Measurements from ENCODE around the gene ARHGAP6.

The ARHGAP6 gene

GRCh38 chrX:11597479-11597878 is 68.2 kb downstream of the ARHGAP6 start:
- ATAC-seq, result no peak
- peak; percentile 40; the same call in 1 of the 2 replicates for TF ChIP-seq ISL1 (CRISPR knock-in tag; IDR thresholded peaks at IDR 0.05)
- no peak for TF ChIP-seq ESRRG (CRISPR knock-in tag; IDR thresholded peaks at IDR 0.05)
- TF ChIP-seq RARB (CRISPR knock-in tag; IDR thresholded peaks at IDR 0.05), result no peak
- TF ChIP-seq SNAI2 (CRISPR knock-in tag; IDR thresholded peaks at IDR 0.05), result no peak
- TF ChIP-seq ZNF565 (CRISPR knock-in tag; conservative IDR thresholded peaks at IDR 0.05; ENCODE audit: low read depth), result no peak
- no peak for TF ChIP-seq CSRNP3 (CRISPR knock-in tag; IDR thresholded peaks at IDR 0.05)
- TF ChIP-seq ZNF70 (CRISPR knock-in tag; IDR thresholded peaks at IDR 0.05), result no peak

GRCh38 chrX:11591723-11592346 is 73.9 kb downstream of the ARHGAP6 start:
- TF ChIP-seq ZFP30 (CRISPR knock-in tag; IDR thresholded peaks at IDR 0.05), result no peak
- no peak for TF ChIP-seq TCF4 (CRISPR knock-in tag; IDR thresholded peaks at IDR 0.05; ENCODE audit: borderline replicate concordance)
- no peak for TF ChIP-seq ARNTL (CRISPR knock-in tag; IDR thresholded peaks at IDR 0.05; ENCODE audit: borderline replicate concordance, low read depth)
- no peak for TF ChIP-seq POU6F1 (CRISPR knock-in tag; IDR thresholded peaks at IDR 0.05; ENCODE audit: borderline replicate concordance, low read depth)
- no peak for TF ChIP-seq GLIS3 (CRISPR knock-in tag; IDR thresholded peaks at IDR 0.05)
- TF ChIP-seq CSRNP3 (CRISPR knock-in tag; IDR thresholded peaks at IDR 0.05), result no peak
- no peak for TF ChIP-seq TOX (CRISPR knock-in tag; IDR thresholded peaks at IDR 0.05; ENCODE audit: borderline replicate concordance)
- TF ChIP-seq PATZ1 (CRISPR knock-in tag; IDR thresholded peaks at IDR 0.05; ENCODE audit: borderline replicate concordance), result no peak
- TF ChIP-seq ESRRG (CRISPR knock-in tag; IDR thresholded peaks at IDR 0.05), result no peak
- no peak for TF ChIP-seq BACH2 (CRISPR knock-in tag; IDR thresholded peaks at IDR 0.05; ENCODE audit: borderline replicate concordance)
- no peak for TF ChIP-seq ISL1 (CRISPR knock-in tag; IDR thresholded peaks at IDR 0.05)
- no peak for TF ChIP-seq ZC3H10 (CRISPR knock-in tag; IDR thresholded peaks at IDR 0.05)

GRCh38 chrX:11589641-11590040 is 76.1 kb downstream of the ARHGAP6 start:
- no peak for ATAC-seq
- no peak for TF ChIP-seq GLIS3 (CRISPR knock-in tag; IDR thresholded peaks at IDR 0.05)
- peak; percentile 16; the same call in 1 of the 2 replicates for TF ChIP-seq ISL1 (CRISPR knock-in tag; IDR thresholded peaks at IDR 0.05)

More at GRCh38 chrX:11591723-11592346, 73.9 kb downstream of the ARHGAP6 start:
- ATAC-seq, result no peak

- TF ChIP-seq TOX (CRISPR knock-in tag; IDR thresholded peaks at IDR 0.05; ENCODE audit: borderline replicate concordance) (no peak), RARB (CRISPR knock-in tag; IDR thresholded peaks at IDR 0.05) (no peak), ISL1 (CRISPR knock-in tag; IDR thresholded peaks at IDR 0.05) (no peak), GLIS3 (CRISPR knock-in tag; IDR thresholded peaks at IDR 0.05) (no peak), OSR1 (CRISPR knock-in tag; IDR thresholded peaks at IDR 0.05) (no peak), TSHZ2 (CRISPR knock-in tag; IDR thresholded peaks at IDR 0.05) (no peak), BACH2 (CRISPR knock-in tag; IDR thresholded peaks at IDR 0.05; ENCODE audit: borderline replicate concordance) (no peak), SNAI2 (CRISPR knock-in tag; IDR thresholded peaks at IDR 0.05) (no peak), ZFP3 (CRISPR knock-in tag; IDR thresholded peaks at IDR 0.05) (no peak), ZC3H10 (CRISPR knock-in tag; IDR thresholded peaks at IDR 0.05) (no peak), ZFP30 (CRISPR knock-in tag; IDR thresholded peaks at IDR 0.05) (no peak), ESRRG (CRISPR knock-in tag; IDR thresholded peaks at IDR 0.05) (no peak), ZNF565 (CRISPR knock-in tag; conservative IDR thresholded peaks at IDR 0.05; ENCODE audit: low read depth) (no peak)
- no peak for ATAC-seq
These were observed 77.6 kb downstream of the ARHGAP6 start for GRCh38 chrX:11588097-11588496.
